ENCODE measurements around the gene ARHGAP5.

- TF ChIP-seq REST (IDR thresholded peaks at IDR 0.05; ENCODE audit: insufficient read depth in 1 of 2, low read depth in 2 of 2, low read length in 1 of 2) (no peak), CTCF (IDR thresholded peaks at IDR 0.05) (no peak), SIN3A (IDR thresholded peaks at IDR 0.05; ENCODE audit: borderline replicate concordance, insufficient read depth, low read depth, low read length) (no peak)
These were observed 125.4 kb downstream of the ARHGAP5 start for GRCh38 chr14:32202491-32202997.

Measured in Panc1 (cell line).